Esophagus squamous epithelium (tissue), 5 donors: ENCODE measurements around the gene DUSP14. TPM values are rescaled to one million over a fixed set of nuclear protein-coding genes. Genes with fewer than 3 reads are reported as not detected.

Experiments used
- DNase-seq: peaks from one replicate; lab custom pipeline; 2025; lab: John Stamatoyannopoulos, UW
- H3K27ac ChIP-seq, 4 donors: fragments of 200-600 bp; sonication (generic); one replicate each; pipeline ENCODE4 v1.5.1; 2016 to 2019; ENCODE audit warnings: mild to moderate bottlenecking in 1 of 4
- H3K27me3 ChIP-seq, 4 donors: fragments of 200-600 bp; sonication (generic); 1 replicate in 3 of 4; 2 replicates in 1 of 4; pipeline versions ENCODE4 v1.5.1 to v1.6.0; 2017 to 2021; ENCODE audit warnings: antibody characterized with exemption in 1 of 4
- H3K36me3 ChIP-seq, 3 donors: fragments of 200-600 bp; sonication (generic); one replicate each; pipeline ENCODE4 v1.5.1; 2016 to 2019
- H3K4me1 ChIP-seq, 3 donors: fragments of 200-600 bp; sonication (generic); one replicate each; pipeline ENCODE4 v1.5.1; 2017 to 2019
- H3K4me3 ChIP-seq, 4 donors: fragments of 200-600 bp; sonication (generic); 1 replicate in 3 of 4; 2 replicates in 1 of 4; pipeline ENCODE4 v1.5.1; 2016 to 2019; ENCODE audit warnings: mild to moderate bottlenecking in 2 of 4, moderate library complexity in 1 of 4
- H3K9me3 ChIP-seq, 3 donors: fragments of 200-600 bp; sonication (generic); one replicate each; pipeline ENCODE4 v1.5.1; 2016 to 2019
- POLR2A ChIP-seq, 4 donors: fragments of 450-650 bp; IDR thresholded peaks; one replicate each; pipeline ENCODE4 v1.6.1; 2017; ENCODE audit warnings: antibody characterized with exemption in 4 of 4, mild to moderate bottlenecking in 4 of 4, moderate library complexity in 3 of 4
- WGBS, 2 donors: methylation state at CpG; one replicate each; pipeline ENCODE4 v1.1.5; 2018; 5-methylcytosine and 5-hydroxymethylcytosine counted together
- intact Hi-C: fragments of 100-400 bp; cut with DNase I; formaldehyde crosslinking; loops from one replicate; pipeline ENCODE4 v1.15.0; 2022
- total RNA-seq, 4 donors: library from RNA; depleted of rRNA; stranded (reverse); fragments of >200 nt; gene quantifications; one replicate each; pipeline ENCODE4 v1.1.0, GENCODE V29; 2016
- TF ChIP-seq, protein P1 (sequence below), 6 experiments: fragments of 450-650 bp in 4 of 6; fragments of 200-600 bp in 2 of 6; sonication (generic) in 2 of 6; IDR thresholded peaks; one replicate each; pipeline ENCODE4 v1.5.1; 2016 to 2019; ENCODE audit warnings: antibody characterized with exemption in 6 of 6, mild to moderate bottlenecking in 4 of 6, moderate library complexity in 4 of 6
- donor health status: DM: yes; HTN: yes; CAD: no.

DUSP14 gene
- total RNA-seq, 4 donors from 2014 or later, result 11.4 to 28.8 (median 20.4) TPM

DNA sequence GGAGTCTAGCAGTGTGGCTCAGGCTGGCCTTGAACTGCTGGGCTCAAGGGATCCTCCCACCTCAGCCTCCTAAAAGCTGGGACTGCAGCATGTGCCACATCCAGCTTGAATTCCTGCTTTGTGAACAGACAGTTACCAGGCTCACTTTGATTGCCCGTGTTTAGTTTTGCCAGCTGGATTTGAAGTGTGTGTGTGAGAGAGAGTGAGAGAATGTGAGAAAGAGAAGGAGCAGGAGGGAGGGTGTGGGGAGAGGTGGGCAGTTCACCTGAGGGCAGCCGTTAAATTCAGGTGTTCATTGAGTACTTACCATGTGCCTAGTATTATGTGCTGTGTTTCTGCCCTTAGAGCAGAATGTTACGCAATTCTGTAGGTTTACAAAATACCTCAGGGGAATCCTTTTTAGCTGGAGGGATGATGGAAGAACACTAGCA, 4.7 kb downstream of the DUSP14 start:
- Histone ChIP-seq H3K36me3 (no peaks in the 10 kb centered on the region), H3K4me3 (no peak overlapping the region), H3K4me1 (peaks cover 11 to 53% (median 16%) of the 10 kb centered on the region in 3 donors), H3K27ac (peak overlapping the region in 1 of 4 donors; percentile 5), H3K27me3 (no peaks in the 10 kb centered on the region), H3K9me3 (no peaks in the 10 kb centered on the region)
- intact Hi-C loops, result no loop called here
- TF ChIP-seq POLR2A (IDR thresholded peaks at IDR 0.05), result no peak
- TF ChIP-seq, protein P1, sequence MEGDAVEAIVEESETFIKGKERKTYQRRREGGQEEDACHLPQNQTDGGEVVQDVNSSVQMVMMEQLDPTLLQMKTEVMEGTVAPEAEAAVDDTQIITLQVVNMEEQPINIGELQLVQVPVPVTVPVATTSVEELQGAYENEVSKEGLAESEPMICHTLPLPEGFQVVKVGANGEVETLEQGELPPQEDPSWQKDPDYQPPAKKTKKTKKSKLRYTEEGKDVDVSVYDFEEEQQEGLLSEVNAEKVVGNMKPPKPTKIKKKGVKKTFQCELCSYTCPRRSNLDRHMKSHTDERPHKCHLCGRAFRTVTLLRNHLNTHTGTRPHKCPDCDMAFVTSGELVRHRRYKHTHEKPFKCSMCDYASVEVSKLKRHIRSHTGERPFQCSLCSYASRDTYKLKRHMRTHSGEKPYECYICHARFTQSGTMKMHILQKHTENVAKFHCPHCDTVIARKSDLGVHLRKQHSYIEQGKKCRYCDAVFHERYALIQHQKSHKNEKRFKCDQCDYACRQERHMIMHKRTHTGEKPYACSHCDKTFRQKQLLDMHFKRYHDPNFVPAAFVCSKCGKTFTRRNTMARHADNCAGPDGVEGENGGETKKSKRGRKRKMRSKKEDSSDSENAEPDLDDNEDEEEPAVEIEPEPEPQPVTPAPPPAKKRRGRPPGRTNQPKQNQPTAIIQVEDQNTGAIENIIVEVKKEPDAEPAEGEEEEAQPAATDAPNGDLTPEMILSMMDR (IDR thresholded peaks at IDR 0.05), result no peak
- no peak for DNase-seq
- 44 to 62% methylated on average over 3 of the region's 3 CpGs for WGBS, 2 donors

- H3K4me1 ChIP-seq, result peaks cover 11 to 52% (median 16%) of the 10 kb centered on the region in 3 donors
- no peaks in the 10 kb centered on the region for H3K36me3 ChIP-seq
- WGBS, 2 donors, result 69 to 81% methylated on average over 8 of the region's 8 CpGs
- H3K4me3 ChIP-seq, result no peak overlapping the region
- no peak overlapping the region for H3K27ac ChIP-seq
- intact Hi-C loops, result no loop called here
- TF ChIP-seq POLR2A (IDR thresholded peaks at IDR 0.05), result no peak
- TF ChIP-seq, protein P1 (IDR thresholded peaks at IDR 0.05), result no peak
- DNase-seq, result no peak
- H3K27me3 ChIP-seq, result no peaks in the 10 kb centered on the region
- no peaks in the 10 kb centered on the region for H3K9me3 ChIP-seq
These were observed 5.3 kb downstream of the DUSP14 start for GRCh38 chr17:37494971-37495370.

DNA sequence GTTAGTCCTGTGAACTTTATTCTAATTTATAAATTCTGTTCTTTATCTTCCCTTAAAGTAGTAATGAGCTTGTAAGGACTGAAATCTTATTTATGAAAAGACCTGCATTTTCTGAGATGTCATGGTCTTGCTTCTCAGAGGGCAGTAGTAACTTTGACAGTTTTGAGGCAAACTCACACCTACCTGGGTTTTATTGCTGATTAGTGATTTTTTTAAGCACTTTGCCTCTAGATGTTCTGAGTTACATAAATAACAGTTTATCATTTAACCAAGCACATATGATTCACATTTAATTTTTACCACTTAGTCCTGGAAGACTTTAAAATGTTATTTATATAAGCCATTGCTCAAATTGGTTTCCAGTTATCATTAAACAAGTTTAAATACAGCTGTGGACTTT, 10.7 kb downstream of the DUSP14 start:
- Histone ChIP-seq H3K4me3 (no peak overlapping the region), H3K9me3 (no peaks in the 10 kb centered on the region), H3K27me3 (no peaks in the 10 kb centered on the region), H3K4me1 (peaks cover 0 to 18% (median 4%) of the 10 kb centered on the region in 3 donors), H3K27ac (peak overlapping the region in 1 of 4 donors; percentile 37), H3K36me3 (no peaks in the 10 kb centered on the region)
- intact Hi-C loops, result no loop called here
- no peak for DNase-seq
- TF ChIP-seq, protein P1 (IDR thresholded peaks at IDR 0.05), result no peak
- TF ChIP-seq POLR2A (IDR thresholded peaks at IDR 0.05), result no peak

- 86 to 88% methylated on average over 8 to 10 of the region's 10 CpGs for WGBS, 2 donors
- intact Hi-C loops, result no loop called here
- no peak overlapping the region for H3K27ac ChIP-seq
- H3K36me3 ChIP-seq, result no peaks in the 10 kb centered on the region
- H3K27me3 ChIP-seq, result no peaks in the 10 kb centered on the region
- DNase-seq, result no peak
- no peaks in the 10 kb centered on the region for H3K9me3 ChIP-seq
- no peak overlapping the region for H3K4me3 ChIP-seq
- H3K4me1 ChIP-seq, result peaks cover 0 to 26% (median 4%) of the 10 kb centered on the region in 3 donors
- no peak for TF ChIP-seq POLR2A (IDR thresholded peaks at IDR 0.05)
- TF ChIP-seq, protein P1 (IDR thresholded peaks at IDR 0.05), result no peak
These were observed 12.6 kb downstream of the DUSP14 start for GRCh38 chr17:37502009-37502936.

DNA sequence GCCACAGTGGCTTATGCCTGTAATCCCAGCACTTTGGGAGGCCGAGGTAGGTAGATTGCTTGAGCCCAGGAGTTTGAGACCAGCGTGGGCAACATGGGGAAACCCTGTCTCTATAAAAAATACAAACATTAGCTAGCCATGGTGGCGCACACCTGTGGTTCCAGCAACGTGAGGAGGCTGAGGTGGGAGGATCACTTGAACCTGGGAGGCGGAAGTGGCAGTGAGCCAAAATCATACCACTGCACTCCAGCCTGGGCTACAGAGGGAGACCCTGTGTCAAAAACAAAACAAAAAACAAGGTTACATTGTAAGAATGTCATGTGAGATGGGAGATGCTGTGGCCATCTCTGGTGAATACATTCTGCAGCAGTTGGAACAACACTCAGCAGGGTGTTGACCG, 13.5 kb downstream of the DUSP14 start:
- Histone ChIP-seq H3K27ac (no peak overlapping the region), H3K4me3 (no peak overlapping the region), H3K9me3 (no peaks in the 10 kb centered on the region), H3K36me3 (no peaks in the 10 kb centered on the region), H3K27me3 (no peaks in the 10 kb centered on the region), H3K4me1 (peaks cover 0 to 28% (median 4%) of the 10 kb centered on the region in 3 donors)
- 88 to 94% methylated on average over 6 of the region's 6 CpGs for WGBS, 2 donors
- intact Hi-C loops, result no loop called here
- no peak for DNase-seq
- TF ChIP-seq POLR2A (IDR thresholded peaks at IDR 0.05), result no peak
- TF ChIP-seq, protein P1 (IDR thresholded peaks at IDR 0.05), result no peak
